WTC11 (cell line): Measurements from ENCODE around the gene SLCO1C1. TPM values are rescaled to one million over a fixed set of nuclear protein-coding genes. Genes with fewer than 3 reads are reported as not detected.

Experiments
- ATAC-seq: fragments of 200-7000 bp; cut with Tn5 transposase; 2 replicates; pipeline ENCODE4 v1.10.0; 2021; ENCODE audit warnings: mild to moderate bottlenecking, moderate library complexity
- CTCF ChIA-PET: fragments of 300-600 bp; sonication (Branson Sonifier 250); formaldehyde crosslinking; loops from one replicate; lab custom pipeline; 2021; ENCODE audit warnings: antibody characterized with exemption; lab: Charles Lee
- POLR2A ChIA-PET: fragments of 350-600 bp; sonication (Branson Sonifier 250); formaldehyde crosslinking; loops from one replicate; lab custom pipeline; 2021; ENCODE audit warnings: antibody characterized with exemption; lab: Charles Lee
- DNase-seq: peaks from one replicate; pipeline ENCODE4 v3.0.0; 2021; ENCODE audit warnings: low spot score
- H3K27ac Mint-ChIP-seq: 2 replicates; pipeline ENCODE4 v1.8.0; 2021; ENCODE audit warnings: mixed read lengths
- H3K27me3 Mint-ChIP-seq: 2 replicates; pipeline ENCODE4 v1.8.0; 2021; ENCODE audit warnings: low read depth, mild to moderate bottlenecking, moderate library complexity, mixed read lengths
- H3K36me3 Mint-ChIP-seq: 2 replicates; pipeline ENCODE4 v1.8.0; 2021; ENCODE audit warnings: mixed read lengths
- H3K4me1 Mint-ChIP-seq: 2 replicates; pipeline ENCODE4 v1.8.0; 2022; ENCODE audit warnings: mixed read lengths
- H3K4me3 Mint-ChIP-seq: 2 replicates; pipeline ENCODE4 v1.8.0; 2021; ENCODE audit warnings: mild to moderate bottlenecking, moderate library complexity, mixed read lengths
- H3K9me3 Mint-ChIP-seq: 2 replicates; pipeline ENCODE4 v1.8.0; 2021; ENCODE audit warnings: mixed read lengths
- CBFB ChIP-seq: sonication (generic); formaldehyde crosslinking; IDR thresholded peaks from 2 replicates; pipeline ENCODE4 v1.8.1; 2022; ENCODE audit warnings: mild to moderate bottlenecking, low read depth, missing genetic modification reagents
- ERG ChIP-seq: fragments of 250-450 bp; sonication (Bioruptor Pico); IDR thresholded peaks from 2 replicates; pipeline ENCODE4 v1.8.0; 2021; ENCODE audit warnings: mild to moderate bottlenecking
- ESRRA ChIP-seq: sonication (generic); formaldehyde crosslinking; IDR thresholded peaks from 2 replicates; pipeline ENCODE4 v1.8.1; 2022; ENCODE audit warnings: mild to moderate bottlenecking, missing genetic modification reagents, borderline replicate concordance
- FOXP1 ChIP-seq: sonication (generic); formaldehyde crosslinking; IDR thresholded peaks from 2 replicates; pipeline ENCODE4 v1.8.0; 2022; ENCODE audit warnings: missing genetic modification reagents, mild to moderate bottlenecking, moderate library complexity, borderline replicate concordance
- FOXP4 ChIP-seq: sonication (generic); formaldehyde crosslinking; IDR thresholded peaks from 2 replicates; pipeline ENCODE4 v1.8.0; 2022; ENCODE audit warnings: mild to moderate bottlenecking, missing genetic modification reagents
- GABPB1 ChIP-seq: sonication (generic); formaldehyde crosslinking; IDR thresholded peaks from 2 replicates; pipeline ENCODE4 v1.8.1; 2023; ENCODE audit warnings: mild to moderate bottlenecking, missing genetic modification reagents
- KAT7 ChIP-seq: sonication (generic); formaldehyde crosslinking; IDR thresholded peaks from 2 replicates; pipeline ENCODE4 v1.8.1; 2023; ENCODE audit warnings: missing genetic modification reagents, mild to moderate bottlenecking, borderline replicate concordance
- MYBL2 ChIP-seq: sonication (generic); formaldehyde crosslinking; IDR thresholded peaks from 2 replicates; pipeline ENCODE4 v1.8.1; 2023; ENCODE audit warnings: mild to moderate bottlenecking, moderate library complexity, missing genetic modification reagents
- SMAD3 ChIP-seq: sonication (generic); formaldehyde crosslinking; IDR thresholded peaks from 2 replicates; pipeline ENCODE4 v1.8.0; 2022; ENCODE audit warnings: missing genetic modification reagents, mild to moderate bottlenecking, borderline replicate concordance
- SMAD4 ChIP-seq: sonication (generic); formaldehyde crosslinking; IDR thresholded peaks from 2 replicates; pipeline ENCODE4 v1.8.0; 2022; ENCODE audit warnings: mild to moderate bottlenecking, missing genetic modification reagents
- ZBTB43 ChIP-seq: sonication (generic); formaldehyde crosslinking; IDR thresholded peaks from 2 replicates; pipeline ENCODE4 v1.8.1; 2023; ENCODE audit warnings: mild to moderate bottlenecking, missing genetic modification reagents
- ZNF232 ChIP-seq: sonication (generic); formaldehyde crosslinking; IDR thresholded peaks from 2 replicates; pipeline ENCODE4 v1.8.0; 2022; ENCODE audit warnings: mild to moderate bottlenecking, missing genetic modification reagents
- ZNF281 ChIP-seq: sonication (generic); formaldehyde crosslinking; IDR thresholded peaks from 2 replicates; pipeline ENCODE4 v1.8.0; 2023; ENCODE audit warnings: mild to moderate bottlenecking, missing genetic modification reagents
- total RNA-seq: library from RNA; stranded (reverse); gene quantifications from 3 replicates; pipeline ENCODE4 v1.2.3, GENCODE V29; 2021
- TF ChIP-seq, protein P1 (sequence below): sonication (generic); formaldehyde crosslinking; IDR thresholded peaks from 2 replicates; pipeline ENCODE4 v1.8.1; 2023; ENCODE audit warnings: mild to moderate bottlenecking, moderate library complexity, missing genetic modification reagents
- TF ChIP-seq, protein P2 (sequence below): sonication (generic); formaldehyde crosslinking; IDR thresholded peaks from 2 replicates; pipeline ENCODE4 v1.8.0; 2023; ENCODE audit warnings: missing genetic modification reagents, mild to moderate bottlenecking, borderline replicate concordance
- TF ChIP-seq, protein P3 (sequence below): sonication (generic); formaldehyde crosslinking; IDR thresholded peaks from 2 replicates; pipeline ENCODE4 v1.8.1; 2022; ENCODE audit warnings: mild to moderate bottlenecking, missing genetic modification reagents, moderate library complexity, borderline replicate concordance

The SLCO1C1 gene
- total RNA-seq, 1 experiment from 2014 or later = not detected

- TF ChIP-seq FOXP4 (no peak), KAT7 (CRISPR knock-in tag) (no peak), ESRRA (CRISPR knock-in tag) (no peak), CBFB (CRISPR knock-in tag) (no peak), FOXP1 (CRISPR knock-in tag) (no peak), ZBTB43 (no peak), MYBL2 (CRISPR knock-in tag) (no peak), ZNF281 (CRISPR knock-in tag) (no peak), SMAD4 (CRISPR knock-in tag) (no peak)
These were observed 105.0 kb downstream of the SLCO1C1 start (continued) for GRCh38 chr12:20800160-20800559.

GRCh38 chr12:20801035-20801434 is 105.9 kb downstream of the SLCO1C1 start:
- no peak overlapping the region for H3K27ac Mint-ChIP-seq
- POLR2A ChIA-PET = no interaction called here
- H3K4me3 Mint-ChIP-seq = no peak overlapping the region
- CTCF ChIA-PET = no interaction called here
- no peaks in the 10 kb centered on the region for H3K9me3 Mint-ChIP-seq
- DNase-seq = no peak
- no peaks in the 10 kb centered on the region for H3K4me1 Mint-ChIP-seq
- ATAC-seq = no peak
- H3K27me3 Mint-ChIP-seq = no peaks in the 10 kb centered on the region
- H3K36me3 Mint-ChIP-seq = no peaks in the 10 kb centered on the region
- TF ChIP-seq ZNF232 (CRISPR knock-in tag) (no peak), MYBL2 (CRISPR knock-in tag) (no peak), ERG (no peak), SMAD3 (CRISPR knock-in tag) (no peak), FOXP4 (no peak), GABPB1 (CRISPR knock-in tag) (no peak)
- TF ChIP-seq, protein P1, sequence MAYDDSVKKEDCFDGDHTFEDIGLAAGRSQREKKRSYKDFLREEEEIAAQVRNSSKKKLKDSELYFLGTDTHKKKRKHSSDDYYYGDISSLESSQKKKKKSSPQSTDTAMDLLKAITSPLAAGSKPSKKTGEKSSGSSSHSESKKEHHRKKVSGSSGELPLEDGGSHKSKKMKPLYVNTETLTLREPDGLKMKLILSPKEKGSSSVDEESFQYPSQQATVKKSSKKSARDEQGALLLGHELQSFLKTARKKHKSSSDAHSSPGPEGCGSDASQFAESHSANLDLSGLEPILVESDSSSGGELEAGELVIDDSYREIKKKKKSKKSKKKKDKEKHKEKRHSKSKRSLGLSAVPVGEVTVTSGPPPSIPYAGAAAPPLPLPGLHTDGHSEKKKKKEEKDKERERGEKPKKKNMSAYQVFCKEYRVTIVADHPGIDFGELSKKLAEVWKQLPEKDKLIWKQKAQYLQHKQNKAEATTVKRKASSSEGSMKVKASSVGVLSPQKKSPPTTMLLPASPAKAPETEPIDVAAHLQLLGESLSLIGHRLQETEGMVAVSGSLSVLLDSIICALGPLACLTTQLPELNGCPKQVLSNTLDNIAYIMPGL (CRISPR knock-in tag) = no peak
- TF ChIP-seq, protein P2, sequence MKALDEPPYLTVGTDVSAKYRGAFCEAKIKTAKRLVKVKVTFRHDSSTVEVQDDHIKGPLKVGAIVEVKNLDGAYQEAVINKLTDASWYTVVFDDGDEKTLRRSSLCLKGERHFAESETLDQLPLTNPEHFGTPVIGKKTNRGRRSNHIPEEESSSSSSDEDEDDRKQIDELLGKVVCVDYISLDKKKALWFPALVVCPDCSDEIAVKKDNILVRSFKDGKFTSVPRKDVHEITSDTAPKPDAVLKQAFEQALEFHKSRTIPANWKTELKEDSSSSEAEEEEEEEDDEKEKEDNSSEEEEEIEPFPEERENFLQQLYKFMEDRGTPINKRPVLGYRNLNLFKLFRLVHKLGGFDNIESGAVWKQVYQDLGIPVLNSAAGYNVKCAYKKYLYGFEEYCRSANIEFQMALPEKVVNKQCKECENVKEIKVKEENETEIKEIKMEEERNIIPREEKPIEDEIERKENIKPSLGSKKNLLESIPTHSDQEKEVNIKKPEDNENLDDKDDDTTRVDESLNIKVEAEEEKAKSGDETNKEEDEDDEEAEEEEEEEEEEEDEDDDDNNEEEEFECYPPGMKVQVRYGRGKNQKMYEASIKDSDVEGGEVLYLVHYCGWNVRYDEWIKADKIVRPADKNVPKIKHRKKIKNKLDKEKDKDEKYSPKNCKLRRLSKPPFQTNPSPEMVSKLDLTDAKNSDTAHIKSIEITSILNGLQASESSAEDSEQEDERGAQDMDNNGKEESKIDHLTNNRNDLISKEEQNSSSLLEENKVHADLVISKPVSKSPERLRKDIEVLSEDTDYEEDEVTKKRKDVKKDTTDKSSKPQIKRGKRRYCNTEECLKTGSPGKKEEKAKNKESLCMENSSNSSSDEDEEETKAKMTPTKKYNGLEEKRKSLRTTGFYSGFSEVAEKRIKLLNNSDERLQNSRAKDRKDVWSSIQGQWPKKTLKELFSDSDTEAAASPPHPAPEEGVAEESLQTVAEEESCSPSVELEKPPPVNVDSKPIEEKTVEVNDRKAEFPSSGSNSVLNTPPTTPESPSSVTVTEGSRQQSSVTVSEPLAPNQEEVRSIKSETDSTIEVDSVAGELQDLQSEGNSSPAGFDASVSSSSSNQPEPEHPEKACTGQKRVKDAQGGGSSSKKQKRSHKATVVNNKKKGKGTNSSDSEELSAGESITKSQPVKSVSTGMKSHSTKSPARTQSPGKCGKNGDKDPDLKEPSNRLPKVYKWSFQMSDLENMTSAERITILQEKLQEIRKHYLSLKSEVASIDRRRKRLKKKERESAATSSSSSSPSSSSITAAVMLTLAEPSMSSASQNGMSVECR (CRISPR knock-in tag) = no peak
- TF ChIP-seq, protein P3, sequence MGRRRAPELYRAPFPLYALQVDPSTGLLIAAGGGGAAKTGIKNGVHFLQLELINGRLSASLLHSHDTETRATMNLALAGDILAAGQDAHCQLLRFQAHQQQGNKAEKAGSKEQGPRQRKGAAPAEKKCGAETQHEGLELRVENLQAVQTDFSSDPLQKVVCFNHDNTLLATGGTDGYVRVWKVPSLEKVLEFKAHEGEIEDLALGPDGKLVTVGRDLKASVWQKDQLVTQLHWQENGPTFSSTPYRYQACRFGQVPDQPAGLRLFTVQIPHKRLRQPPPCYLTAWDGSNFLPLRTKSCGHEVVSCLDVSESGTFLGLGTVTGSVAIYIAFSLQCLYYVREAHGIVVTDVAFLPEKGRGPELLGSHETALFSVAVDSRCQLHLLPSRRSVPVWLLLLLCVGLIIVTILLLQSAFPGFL (CRISPR knock-in tag) = no peak
